Measurements from ENCODE around the gene TMEM163.

The TMEM163 gene

GRCh38 chr2:134721596-134721995 lies 2.8 kb upstream of the TMEM163 start:
- DNase-seq (ENCODE audit: extremely low read depth, low read depth), result no peak
- TF ChIP-seq CTCF (IDR thresholded peaks at IDR 0.05; ENCODE audit: low read depth, low read length), result no peak

- no peak for DNase-seq (ENCODE audit: extremely low read depth, low read depth)
- no peak for TF ChIP-seq CTCF (IDR thresholded peaks at IDR 0.05; ENCODE audit: low read depth, low read length)
These were observed 580 bp downstream of the TMEM163 start for GRCh38 chr2:134718023-134718816.

- TF ChIP-seq CTCF (IDR thresholded peaks at IDR 0.05; ENCODE audit: low read depth, low read length), result no peak; the same call in 1 of the 2 replicates
- DNase-seq (ENCODE audit: extremely low read depth, low read depth), result no peak
These were observed 1.3 kb downstream of the TMEM163 start for GRCh38 chr2:134717286-134718022.

- no peak for DNase-seq (ENCODE audit: extremely low read depth, low read depth)
- TF ChIP-seq CTCF (IDR thresholded peaks at IDR 0.05; ENCODE audit: low read depth, low read length), result no peak
These were observed 2.0 kb downstream of the TMEM163 start for GRCh38 chr2:134716721-134717243.

- TF ChIP-seq CTCF (IDR thresholded peaks at IDR 0.05; ENCODE audit: low read depth, low read length), result no peak
- DNase-seq (ENCODE audit: extremely low read depth, low read depth), result no peak
These were observed 2.7 kb downstream of the TMEM163 start for GRCh38 chr2:134715932-134716643.

- TF ChIP-seq CTCF (IDR thresholded peaks at IDR 0.05; ENCODE audit: low read depth, low read length), result no peak
- no peak for DNase-seq (ENCODE audit: extremely low read depth, low read depth)
These were observed 4.6 kb downstream of the TMEM163 start for GRCh38 chr2:134714228-134714627.

Measured in AG09319 (cell line).